Measurements from ENCODE around the gene PNMA6F.
"Not testable (repeated sequence)": the region's sequence is repeated elsewhere in the genome, so short reads cannot be mapped to it uniquely, and the experiment has no call there.

Gene PNMA6F

GRCh38 chrX:153334654-153335295 lies 13.2 kb upstream of the PNMA6F start:
- no peak for DNase-seq (ENCODE audit: low read depth in 2 of 2)

- DNase-seq (ENCODE audit: low read depth in 2 of 2): peak; percentile 42
Observed at GRCh38 chrX:153333821-153334653, 12.5 kb upstream of the PNMA6F start, which contains the start of gene ZNF275. TSS of gene ZNF275 (plus strand) at chrX:153334153. CDS start at chrX:153336680, 2,527 bp downstream.

- DNase-seq (ENCODE audit: low read depth in 2 of 2): peak; percentile 49 to 51
Observed at GRCh38 chrX:153333266-153333665, 11.7 kb upstream of the PNMA6F start.

- no peak for DNase-seq (ENCODE audit: low read depth in 2 of 2)
Observed at GRCh38 chrX:153327561-153327960, 6.0 kb upstream of the PNMA6F start.

- DNase-seq (ENCODE audit: low read depth in 2 of 2): no peak
Observed at GRCh38 chrX:153320555-153321184, 897 bp downstream of the PNMA6F start.

- not testable (repeated sequence) for DNase-seq (ENCODE audit: low read depth in 2 of 2)
Observed at GRCh38 chrX:153320047-153320443, 1.5 kb downstream of the PNMA6F start.

GRCh38 chrX:153319295-153320046 lies 2.1 kb downstream of the PNMA6F start:
- no peak for DNase-seq (ENCODE audit: low read depth in 2 of 2)

- no peak for DNase-seq (ENCODE audit: low read depth in 2 of 2)
Observed at GRCh38 chrX:153318811-153319210, 2.8 kb downstream of the PNMA6F start.

GRCh38 chrX:153317996-153318722 lies 3.4 kb downstream of the PNMA6F start:
- DNase-seq (ENCODE audit: low read depth in 2 of 2): no peak

- no peak for DNase-seq (ENCODE audit: low read depth in 2 of 2)
Observed at GRCh38 chrX:153317306-153317705, 4.3 kb downstream of the PNMA6F start.

- no peak for DNase-seq (ENCODE audit: low read depth in 2 of 2)
Observed at GRCh38 chrX:153312842-153313241, 8.7 kb downstream of the PNMA6F start.

- no peak for DNase-seq (ENCODE audit: low read depth in 2 of 2)
Observed at GRCh38 chrX:153312041-153312440, 9.5 kb downstream of the PNMA6F start.

GRCh38 chrX:153310901-153311300 lies 10.7 kb downstream of the PNMA6F start:
- DNase-seq (ENCODE audit: low read depth in 2 of 2): no peak

GRCh38 chrX:153307276-153308178 lies 14.0 kb downstream of the PNMA6F start:
- no peak for DNase-seq (ENCODE audit: low read depth in 2 of 2)

- DNase-seq (ENCODE audit: low read depth in 2 of 2): no peak
Observed at GRCh38 chrX:153306527-153307115, 14.9 kb downstream of the PNMA6F start.

GRCh38 chrX:153305972-153306371 lies 15.6 kb downstream of the PNMA6F start:
- DNase-seq (ENCODE audit: low read depth in 2 of 2): no peak

- DNase-seq (ENCODE audit: low read depth in 2 of 2): no peak
Observed at GRCh38 chrX:153304988-153305736, 16.4 kb downstream of the PNMA6F start.

GRCh38 chrX:153303276-153304262 lies 18.0 kb downstream of the PNMA6F start:
- DNase-seq (ENCODE audit: low read depth in 2 of 2): no peak

Measured in fibroblast of skin of left biceps (primary cell).